ENCODE data around the gene SMPD1.
"Not testable (repeated sequence)": the region's sequence is repeated elsewhere in the genome, so short reads cannot be mapped to it uniquely, and the experiment has no call there.

GRCh38 chr11:6392251-6392650 lies 2.0 kb downstream of the SMPD1 start:
- not testable (repeated sequence) for TF ChIP-seq CTCF (conservative IDR thresholded peaks at IDR 0.05; ENCODE audit: low read depth, low read length); EZH2 (IDR thresholded peaks at IDR 0.05; ENCODE audit: borderline replicate concordance, low read depth, low read length, poor library complexity, severe bottlenecking)
